GM12874 (cell line): ENCODE measurements around the gene UBB.
A peak's percentile ranks its signal among the peaks of the same experiment; 100 is the strongest.

ENCODE experiments used
- TF ChIP-seq, protein P1 (sequence below): IDR thresholded peaks from 2 replicates; pipeline ENCODE4 v1.5.1; 2011; ENCODE audit warnings: low read depth, mild to moderate bottlenecking, control low read depth, low read length, moderate library complexity; ENCODE audit not compliant: insufficient read depth

Gene UBB

DNA sequence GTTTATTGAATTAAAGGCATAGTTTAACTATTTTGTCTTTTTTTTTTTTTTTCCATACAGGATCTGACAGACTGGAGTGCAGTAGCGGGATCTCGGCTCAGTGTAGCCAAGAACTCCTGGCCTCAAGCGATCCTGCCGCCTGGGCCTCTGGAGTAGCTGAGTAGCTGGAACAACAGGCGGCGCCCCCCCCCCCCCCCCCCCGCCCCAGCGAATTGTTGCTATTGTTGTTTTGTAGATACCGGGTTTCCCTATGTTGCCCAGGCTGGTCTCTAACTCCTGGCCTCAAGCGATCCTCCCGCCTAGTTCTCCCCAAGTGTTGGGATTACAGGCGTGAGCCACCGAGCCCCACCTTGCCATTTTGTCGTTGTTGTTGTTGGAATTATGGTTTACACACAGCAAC, 26.3 kb upstream of the UBB start:
- TF ChIP-seq, protein P1, sequence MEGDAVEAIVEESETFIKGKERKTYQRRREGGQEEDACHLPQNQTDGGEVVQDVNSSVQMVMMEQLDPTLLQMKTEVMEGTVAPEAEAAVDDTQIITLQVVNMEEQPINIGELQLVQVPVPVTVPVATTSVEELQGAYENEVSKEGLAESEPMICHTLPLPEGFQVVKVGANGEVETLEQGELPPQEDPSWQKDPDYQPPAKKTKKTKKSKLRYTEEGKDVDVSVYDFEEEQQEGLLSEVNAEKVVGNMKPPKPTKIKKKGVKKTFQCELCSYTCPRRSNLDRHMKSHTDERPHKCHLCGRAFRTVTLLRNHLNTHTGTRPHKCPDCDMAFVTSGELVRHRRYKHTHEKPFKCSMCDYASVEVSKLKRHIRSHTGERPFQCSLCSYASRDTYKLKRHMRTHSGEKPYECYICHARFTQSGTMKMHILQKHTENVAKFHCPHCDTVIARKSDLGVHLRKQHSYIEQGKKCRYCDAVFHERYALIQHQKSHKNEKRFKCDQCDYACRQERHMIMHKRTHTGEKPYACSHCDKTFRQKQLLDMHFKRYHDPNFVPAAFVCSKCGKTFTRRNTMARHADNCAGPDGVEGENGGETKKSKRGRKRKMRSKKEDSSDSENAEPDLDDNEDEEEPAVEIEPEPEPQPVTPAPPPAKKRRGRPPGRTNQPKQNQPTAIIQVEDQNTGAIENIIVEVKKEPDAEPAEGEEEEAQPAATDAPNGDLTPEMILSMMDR = no peak

DNA sequence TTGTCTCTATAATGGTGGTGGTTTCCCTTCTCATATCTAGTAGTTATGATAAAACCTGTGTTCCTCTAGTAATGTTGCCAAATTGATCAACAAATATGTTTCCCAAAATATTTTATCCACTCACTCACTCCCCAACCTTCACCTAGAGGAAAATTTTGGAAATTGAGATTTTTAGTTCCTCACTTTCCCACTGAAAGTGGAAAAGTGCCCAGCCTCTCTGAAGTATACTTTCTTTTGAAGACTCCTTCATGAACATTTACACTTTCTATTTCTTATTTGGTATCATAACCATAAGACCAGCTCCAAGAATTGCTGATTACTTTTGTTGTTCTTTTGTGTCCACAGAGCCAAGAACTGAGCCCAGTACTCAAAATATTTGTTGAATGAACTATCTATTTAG, 22.5 kb upstream of the UBB start:
- TF ChIP-seq, protein P1 = no peak

DNA sequence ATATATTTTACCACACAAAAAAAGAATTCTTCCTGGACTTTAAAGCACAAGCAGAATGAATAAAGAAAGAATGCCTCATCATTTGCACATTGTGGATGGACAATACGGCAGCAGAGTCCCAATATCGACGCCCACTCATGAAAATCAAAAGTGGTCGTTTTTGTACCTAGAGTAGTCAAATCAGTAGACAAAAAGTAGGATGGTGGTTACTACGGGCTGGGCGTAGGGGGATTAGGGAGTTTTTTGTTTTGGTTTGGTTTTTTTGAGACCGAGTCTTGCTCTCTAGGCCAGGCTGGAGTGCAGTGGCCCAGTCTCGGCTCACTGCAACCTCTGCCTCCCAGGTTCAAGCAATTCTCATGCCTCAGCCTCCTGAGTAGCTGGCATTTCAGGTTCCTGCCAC, 19.0 kb upstream of the UBB start:
- TF ChIP-seq, protein P1 = no peak

DNA sequence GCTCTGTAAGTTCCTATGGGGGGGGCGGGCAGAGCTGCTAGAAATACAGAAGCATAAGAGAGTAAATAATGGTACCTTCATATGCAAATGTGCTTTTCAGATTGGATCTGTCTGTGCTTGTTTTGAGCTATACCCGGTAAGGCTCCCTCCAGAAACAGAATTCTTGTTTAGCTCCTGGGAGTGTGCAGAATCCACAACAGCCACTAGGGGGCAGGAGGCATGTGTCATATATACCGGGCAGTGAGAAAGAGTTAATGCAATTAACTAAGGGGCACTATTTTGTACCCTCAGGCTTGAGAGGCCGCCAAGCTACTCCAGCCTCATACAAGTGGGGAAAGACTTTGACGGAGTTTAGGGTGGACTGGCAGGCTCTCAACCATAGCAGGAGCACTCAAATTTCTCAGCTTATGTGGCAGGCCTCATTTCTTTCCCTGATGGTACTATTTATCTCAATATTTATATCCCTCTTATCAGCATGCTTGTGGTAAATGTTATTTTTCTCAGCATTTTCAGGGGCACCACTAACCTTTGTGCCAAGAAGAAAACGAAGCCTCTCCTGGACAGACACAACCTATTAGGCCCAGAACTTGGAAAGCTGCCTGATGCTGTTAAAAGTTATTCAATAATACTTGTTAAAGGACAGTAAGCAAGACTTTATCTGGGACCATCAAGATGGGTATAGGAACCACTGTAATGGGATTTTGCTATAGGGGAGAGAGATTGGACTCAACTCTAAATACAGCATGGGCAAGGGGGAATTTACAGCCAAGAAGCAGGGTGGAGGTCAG, 16.9 kb upstream of the UBB start:
- TF ChIP-seq, protein P1 = peak; percentile 85

DNA sequence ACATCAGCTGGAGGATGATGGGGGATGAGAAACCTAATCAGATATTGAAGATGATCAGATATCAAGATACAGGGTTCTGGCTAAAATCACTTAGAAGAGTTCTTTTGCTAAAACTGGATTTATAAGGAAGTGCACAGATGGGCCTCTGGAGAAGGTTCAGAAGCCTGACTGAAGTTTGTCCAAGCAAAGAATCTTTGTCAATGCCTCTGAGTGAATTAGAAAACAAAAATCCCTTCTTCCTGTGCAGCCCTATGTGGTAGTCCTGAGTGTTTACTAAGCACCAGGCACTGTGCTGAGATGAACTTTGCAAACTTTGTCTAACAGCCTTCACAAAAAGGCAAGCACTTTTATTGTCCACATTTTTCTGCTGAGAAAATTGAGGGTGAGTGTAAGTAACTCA, 16.3 kb upstream of the UBB start:
- TF ChIP-seq, protein P1 = no peak

DNA sequence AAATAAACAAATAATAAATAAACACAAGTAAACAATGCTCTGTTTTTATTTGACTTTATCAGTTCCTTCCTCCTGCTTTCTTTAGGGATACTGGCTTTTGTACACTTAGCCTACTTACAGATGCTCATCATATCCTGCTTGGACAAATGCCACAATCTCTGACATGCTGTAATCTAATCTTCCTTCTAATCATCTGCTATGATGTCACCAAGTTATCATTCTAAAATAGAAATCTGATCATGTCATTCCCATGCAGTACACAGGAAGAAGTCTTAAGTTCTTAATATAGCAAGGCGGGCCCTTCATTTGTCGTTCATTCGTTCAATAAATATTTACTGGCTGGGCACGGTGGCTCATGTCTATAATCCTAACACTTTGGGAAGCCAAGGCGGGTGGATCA, 9.1 kb upstream of the UBB start:
- TF ChIP-seq, protein P1 = no peak

DNA sequence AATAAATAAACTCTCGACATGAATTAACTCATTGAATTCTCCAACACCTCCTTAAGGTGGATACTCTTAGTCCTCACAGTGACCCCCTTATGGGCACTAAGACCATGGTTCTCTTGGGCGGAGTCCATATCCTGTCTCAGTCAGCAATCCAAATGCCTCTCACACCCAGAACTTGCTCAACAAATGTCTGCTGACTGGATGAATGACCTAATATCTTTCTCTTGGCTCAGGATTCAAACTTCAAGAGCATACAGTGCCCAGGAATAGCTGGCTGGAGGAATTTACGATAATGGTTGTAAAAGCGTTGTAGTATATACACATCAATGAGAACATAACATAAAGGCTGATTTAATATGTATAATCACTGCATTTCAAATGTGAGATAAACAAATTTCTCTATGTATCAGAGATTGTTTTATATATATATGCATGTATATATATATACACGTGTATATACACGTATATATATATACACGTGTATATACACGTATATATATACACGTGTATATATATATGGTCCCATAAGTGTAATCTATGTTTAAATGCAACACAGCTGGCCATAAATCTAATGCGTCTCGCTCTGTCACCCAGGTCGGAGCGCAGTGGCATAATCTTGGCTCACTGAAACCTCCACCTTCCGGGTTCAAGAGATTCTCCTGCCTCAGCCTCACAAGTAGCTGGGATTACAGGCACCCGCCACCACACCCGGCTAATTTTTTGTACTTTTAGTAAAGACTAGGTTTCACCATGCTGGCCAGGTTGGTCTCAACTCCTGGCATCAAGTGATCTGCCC, 6.5 kb upstream of the UBB start:
- TF ChIP-seq, protein P1 = no peak
